Pulmonary artery endothelial cell (primary cell): Measurements from ENCODE around the gene TAS1R2. TPM values are rescaled to one million over a fixed set of nuclear protein-coding genes. Genes with fewer than 3 reads are reported as not detected.

ENCODE experiments used
- DNase-seq: peaks from one replicate; pipeline ENCODE4 v3.0.0-alpha.2; 2011; ENCODE audit warnings: low read depth, low spot score
- total RNA-seq: library from RNA; depleted of rRNA; stranded (reverse); fragments of >200 nt; gene quantifications from 2 replicates; pipeline ENCODE4 v1.2.3, GENCODE V29; 2014

Gene TAS1R2
- total RNA-seq, 1 donor from 2014 or later: not detected

GRCh38 chr1:18803151-18803791 lies 56.2 kb downstream of the TAS1R2 start:
- DNase-seq: no peak

GRCh38 chr1:18802231-18802630 lies 57.2 kb downstream of the TAS1R2 start:
- no peak for DNase-seq

- no peak for DNase-seq
These were observed 59.2 kb downstream of the TAS1R2 start for GRCh38 chr1:18800258-18800657.

- no peak for DNase-seq
These were observed 60.0 kb downstream of the TAS1R2 start for GRCh38 chr1:18799454-18799853.

GRCh38 chr1:18798946-18799345 lies 60.5 kb downstream of the TAS1R2 start:
- no peak for DNase-seq

- DNase-seq: no peak
These were observed 60.9 kb downstream of the TAS1R2 start for GRCh38 chr1:18798533-18798932.

- DNase-seq: no peak
These were observed 62.5 kb downstream of the TAS1R2 start for GRCh38 chr1:18796950-18797349.

- no peak for DNase-seq
These were observed 64.3 kb downstream of the TAS1R2 start for GRCh38 chr1:18795002-18795689.

GRCh38 chr1:18794561-18794960 lies 64.9 kb downstream of the TAS1R2 start:
- DNase-seq: no peak

- DNase-seq: no peak
These were observed 65.4 kb downstream of the TAS1R2 start for GRCh38 chr1:18794051-18794450.

GRCh38 chr1:18793164-18793563 lies 66.3 kb downstream of the TAS1R2 start:
- DNase-seq: no peak

GRCh38 chr1:18792747-18793146 lies 66.7 kb downstream of the TAS1R2 start:
- no peak for DNase-seq

Other genes starting within 250 kb of the TAS1R2 start
- not detected in 2 replicates for gene PAX7, start 228.8 kb downstream of the TAS1R2 start, total RNA-seq
- gene ALDH4A1, start 42.9 kb upstream of the TAS1R2 start, total RNA-seq: 11.8 and 16.9 TPM in 2 replicates
- 23.7 and 24.5 TPM in 2 replicates for gene IFFO2, start 97.0 kb upstream of the TAS1R2 start, total RNA-seq